Kidney tubule cell (primary cell): ENCODE data around the gene NFU1.
A peak's percentile ranks its signal among the peaks of the same experiment; 100 is the strongest.
"Not testable (repeated sequence)": the region's sequence is repeated elsewhere in the genome, so short reads cannot be mapped to it uniquely, and the experiment has no call there.

Experiments used
- DNase-seq: peaks from one replicate; pipeline ENCODE4 v3.0.0-alpha.2; 2018; ENCODE audit warnings: low spot score

NFU1 gene

DNA sequence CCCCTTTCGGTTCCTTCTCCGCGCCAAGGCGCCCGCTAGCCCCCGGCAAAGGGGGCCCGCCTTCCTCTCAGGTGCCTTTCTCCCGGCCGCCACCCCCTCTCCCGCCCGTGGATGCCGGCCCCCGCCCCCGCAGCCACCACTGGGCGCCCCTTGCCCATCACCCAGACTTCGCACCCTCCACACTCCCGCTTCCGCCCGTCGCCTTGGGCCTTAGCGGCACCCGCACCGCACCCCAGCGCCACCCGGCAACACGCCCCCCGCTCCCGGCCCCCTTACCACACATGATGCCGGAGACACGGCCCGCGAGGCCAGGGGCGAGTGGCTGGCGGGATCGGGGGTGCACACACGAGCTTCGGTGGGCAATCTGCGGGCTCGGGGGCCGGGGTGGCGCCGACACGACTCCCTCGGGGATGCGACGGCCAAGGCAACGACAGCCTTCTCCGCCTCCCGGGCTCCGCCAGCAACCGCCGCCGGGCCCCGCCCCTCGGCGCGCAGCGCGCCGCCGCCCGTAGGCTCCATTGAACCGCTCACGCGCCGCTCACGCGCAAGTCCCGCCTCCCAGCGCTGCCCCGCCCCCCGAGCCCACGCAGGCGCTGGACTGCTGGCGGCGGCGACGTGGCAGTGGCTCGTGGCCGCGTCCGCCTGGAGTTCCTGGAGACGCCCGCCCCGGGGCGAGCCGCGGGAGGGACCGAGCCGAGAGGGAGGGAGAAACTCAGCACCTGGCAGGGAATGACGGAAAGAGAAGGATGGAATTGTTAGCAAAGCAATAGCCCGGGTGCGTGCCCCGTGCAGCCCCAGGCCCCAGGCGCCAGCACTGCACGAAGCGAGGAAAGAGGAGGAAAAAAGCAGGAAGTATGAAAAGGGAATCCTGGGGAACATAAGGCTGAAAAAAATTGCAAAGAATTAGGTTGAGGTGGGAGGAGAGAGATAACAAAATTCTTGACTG, 50.2 kb downstream of the NFU1 start, which contains the start of gene GFPT1:
GFPT1 (minus strand) TSS at position 439 of the 946 bp plus-strand sequence; CDS start at position 283, 156 bp downstream.
- DNase-seq: peak; percentile 97

DNA sequence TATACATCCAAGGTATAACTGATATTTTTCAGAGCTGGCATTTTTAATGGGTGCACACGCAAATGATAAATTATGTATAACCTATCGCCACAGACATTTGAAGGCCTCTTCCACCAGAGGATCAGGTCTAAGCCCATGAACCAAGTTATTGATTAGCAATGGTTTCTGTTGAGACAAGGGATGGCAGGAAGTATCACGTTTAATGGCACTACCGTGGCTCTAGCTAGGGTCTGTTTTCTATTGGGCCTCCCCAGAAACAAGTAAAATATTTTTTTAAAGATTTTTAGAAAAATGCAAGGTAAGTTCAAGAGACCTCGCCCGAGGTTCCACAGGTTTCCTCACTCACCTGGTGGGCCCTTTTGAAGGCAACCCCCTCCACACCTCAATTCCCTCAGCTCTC, 50.9 kb downstream of the NFU1 start:
- peak; percentile 17 for DNase-seq

GRCh38 chr2:69385443-69386151, 51.6 kb downstream of the NFU1 start:
- DNase-seq: peak; percentile 4

GRCh38 chr2:69384618-69385081, 52.6 kb downstream of the NFU1 start:
- peak; percentile 8 for DNase-seq

DNA sequence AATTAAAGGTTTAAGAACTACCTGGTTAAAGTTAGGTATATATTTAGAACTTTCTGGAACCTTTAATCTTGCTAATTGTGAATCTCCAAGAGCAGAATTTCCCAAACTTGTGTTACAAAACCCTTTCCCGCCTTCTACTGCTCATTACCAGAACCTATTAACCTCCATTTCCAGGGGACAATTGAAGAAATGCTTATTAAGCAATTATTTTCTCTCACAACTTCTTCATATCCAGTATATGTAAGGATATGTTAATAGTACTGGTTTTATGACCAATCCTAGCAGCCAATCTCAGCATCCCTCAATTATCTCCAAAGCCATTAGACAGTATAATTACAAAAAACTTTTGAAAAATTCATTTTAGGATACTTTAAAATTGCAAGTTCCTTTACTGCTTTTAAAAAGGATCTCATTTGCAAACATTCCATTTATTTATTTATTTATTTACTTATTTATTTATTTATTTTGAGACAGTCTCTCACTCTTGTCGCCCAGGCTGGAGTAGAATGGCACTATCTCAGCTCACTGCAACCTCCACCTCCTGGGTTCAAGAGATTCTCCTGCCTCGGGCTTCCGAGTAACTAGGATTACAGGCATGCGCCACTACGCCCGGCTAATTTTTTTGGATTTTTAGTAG, 53.9 kb downstream of the NFU1 start:
- DNase-seq: no peak

GRCh38 chr2:69382547-69382946, 54.7 kb downstream of the NFU1 start:
- DNase-seq: peak; percentile 89

DNA sequence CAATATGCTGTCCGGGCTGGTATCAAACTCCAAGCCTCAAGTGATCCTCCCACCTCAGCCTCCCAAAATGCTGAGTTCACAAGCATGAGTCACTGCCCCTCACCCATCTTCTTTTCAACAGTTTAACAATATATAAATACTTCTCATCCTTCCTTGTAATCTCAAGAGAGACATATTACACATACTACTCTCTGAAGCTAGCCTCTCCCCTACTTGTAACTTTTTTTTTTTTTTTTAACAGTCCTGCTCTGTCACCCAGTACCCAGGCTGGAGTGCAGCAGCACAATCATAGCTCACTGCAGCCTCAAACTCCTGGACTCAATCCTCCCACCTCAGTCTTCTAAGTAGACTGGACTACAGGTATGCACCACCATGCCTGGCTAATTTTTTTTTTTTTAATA, 55.9 kb downstream of the NFU1 start:
- peak; percentile 45 for DNase-seq

- DNase-seq: no peak
Observed at GRCh38 chr2:69380072-69380917, 56.9 kb downstream of the NFU1 start.

- no peak for DNase-seq
Observed at GRCh38 chr2:69376403-69376802, 60.8 kb downstream of the NFU1 start.

DNA sequence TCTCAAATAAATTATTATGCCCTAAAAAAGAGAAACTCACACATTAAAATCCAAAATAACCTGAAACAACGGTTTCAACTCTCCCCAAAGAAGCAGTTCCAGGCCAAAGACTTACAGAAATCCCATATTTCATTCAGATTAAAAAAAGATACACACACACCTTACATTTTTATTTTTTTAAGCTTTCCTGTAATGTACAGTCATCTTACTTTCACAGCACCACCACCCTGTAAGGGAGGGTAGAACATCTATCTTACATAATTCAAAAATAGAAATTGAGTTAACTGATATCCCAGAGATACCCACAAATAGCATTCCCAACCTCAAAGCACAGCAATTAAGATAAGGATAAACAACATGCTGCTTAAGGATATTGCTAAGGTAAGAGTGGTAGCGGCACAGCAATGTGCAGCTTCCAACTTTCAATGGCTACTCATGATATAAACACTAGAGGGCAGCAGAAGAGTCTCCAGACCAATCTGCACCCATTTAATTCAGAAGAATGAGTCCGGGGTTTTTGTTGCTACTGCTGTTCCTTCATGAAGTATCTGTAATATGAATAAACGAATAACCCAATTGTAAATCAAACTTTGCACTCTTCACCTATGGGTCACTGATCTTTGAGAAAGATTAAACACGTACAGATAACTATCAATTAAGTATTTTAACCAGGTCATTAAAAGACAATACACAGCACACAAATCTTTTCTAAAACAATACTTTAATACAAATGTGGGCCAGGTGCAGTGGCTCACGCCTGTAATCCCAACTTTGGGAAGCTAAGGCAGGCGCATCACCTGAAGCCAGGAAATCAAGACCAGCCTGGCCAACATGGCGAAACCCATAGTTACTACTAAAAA, 61.5 kb downstream of the NFU1 start:
- peak; percentile 40 for DNase-seq

DNA sequence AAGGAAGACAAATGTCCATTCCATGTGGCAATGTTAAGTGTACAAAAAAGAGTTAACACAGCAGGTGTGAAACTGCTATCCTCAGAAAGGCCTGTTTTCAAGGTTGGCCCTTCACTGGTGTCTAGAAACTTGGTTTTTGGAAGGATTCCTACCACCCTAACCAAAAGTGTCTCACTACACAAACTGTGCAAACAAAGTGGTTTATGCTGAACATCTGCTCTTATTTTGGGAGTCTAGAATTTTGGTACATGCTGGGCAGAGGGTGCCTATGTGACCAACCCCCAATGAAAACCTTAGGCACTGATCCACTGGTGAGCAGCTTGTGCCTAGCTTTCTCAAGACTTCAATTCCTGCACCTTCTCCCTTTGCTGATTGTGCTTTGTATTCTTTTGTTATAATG, 64.5 kb downstream of the NFU1 start:
- no peak for DNase-seq

- no peak for DNase-seq
Observed at GRCh38 chr2:69369802-69370201, 67.4 kb downstream of the NFU1 start.

DNA sequence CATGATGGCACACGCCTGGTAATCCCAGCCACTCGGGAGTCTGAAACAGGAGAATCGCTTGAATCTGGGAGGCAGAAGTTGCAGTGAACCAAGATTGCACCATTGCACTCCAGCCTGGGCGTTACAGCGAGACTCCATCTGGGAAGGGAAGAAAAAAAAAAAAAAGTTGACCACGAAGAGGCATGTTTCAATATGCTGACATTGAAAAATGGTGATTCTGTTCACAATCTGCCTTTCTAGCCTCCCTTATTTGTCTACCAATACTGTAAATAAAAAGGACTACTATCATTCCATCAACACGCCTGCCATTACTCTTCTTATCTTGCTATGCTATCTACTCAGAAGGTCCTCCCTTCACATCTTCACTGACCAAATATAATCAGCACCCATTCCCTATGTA, 68.6 kb downstream of the NFU1 start:
- no peak for DNase-seq

- no peak for DNase-seq
Observed at GRCh38 chr2:69359371-69359770, 77.9 kb downstream of the NFU1 start.

GRCh38 chr2:69358914-69359313, 78.3 kb downstream of the NFU1 start:
- no peak for DNase-seq

DNA sequence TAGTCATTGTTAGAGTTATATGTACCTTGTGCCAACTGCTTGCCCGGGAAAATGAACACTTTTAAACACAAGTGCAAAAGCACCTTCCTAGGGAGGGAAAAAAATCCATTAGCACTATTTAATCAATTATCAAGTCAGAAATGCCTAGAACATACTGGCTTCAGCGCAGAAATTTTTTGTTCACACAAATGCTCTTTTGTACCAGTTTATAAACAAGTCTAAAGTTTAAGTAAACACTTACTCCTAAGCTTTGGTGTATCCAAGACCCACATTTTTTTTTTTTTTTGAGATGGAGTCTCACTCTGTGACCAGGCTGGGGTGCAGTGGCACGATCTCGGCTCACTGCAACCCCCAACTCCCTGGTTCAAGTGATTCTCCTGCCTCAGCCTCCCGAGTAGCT, 80.8 kb downstream of the NFU1 start:
- DNase-seq: no peak

- not testable (repeated sequence) for DNase-seq
Observed at GRCh38 chr2:69354976-69355375, 82.3 kb downstream of the NFU1 start.

- DNase-seq: no peak
Observed at GRCh38 chr2:69353360-69353759, 83.9 kb downstream of the NFU1 start.

DNA sequence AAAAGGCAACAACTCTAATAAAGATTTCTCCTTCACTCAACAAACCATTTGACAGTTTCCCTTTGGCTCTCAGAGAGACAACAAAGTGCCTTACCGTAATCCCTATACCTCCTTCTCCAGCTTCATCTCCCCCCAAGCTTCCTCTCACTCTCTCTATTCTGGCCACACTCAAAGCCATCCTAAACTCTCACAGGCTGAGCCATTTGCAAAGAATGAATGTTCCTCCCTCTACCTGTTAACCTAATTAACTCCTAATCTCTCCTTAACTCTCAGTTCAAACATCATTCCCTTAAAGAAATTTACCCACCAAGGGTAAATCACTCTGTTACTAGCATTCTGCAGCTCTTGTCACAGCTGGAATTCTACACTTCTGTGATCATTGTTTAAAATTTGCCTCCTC, 88.5 kb downstream of the NFU1 start:
- no peak for DNase-seq
